CD4-positive, alpha-beta T cell treated with Interleukin-6 at 100 ng/mL for 8 hours (primary cell): ENCODE data around the gene JAM2.
"Not testable (repeated sequence)": the region's sequence is repeated elsewhere in the genome, so short reads cannot be mapped to it uniquely, and the experiment has no call there.

ENCODE experiments used
- DNase-seq: peaks from one replicate; pipeline ENCODE4 v3.0.0-alpha.2; 2020; ENCODE audit warnings: mixed read lengths, low spot score

Gene JAM2

GRCh38 chr21:25646474-25646873 lies 7.4 kb downstream of the JAM2 start:
- DNase-seq: no peak

- no peak for DNase-seq
These were observed 8.6 kb downstream of the JAM2 start for GRCh38 chr21:25647647-25648046.

GRCh38 chr21:25649146-25649545 lies 10.1 kb downstream of the JAM2 start:
- DNase-seq: no peak

- DNase-seq: no peak
These were observed 17.4 kb downstream of the JAM2 start for GRCh38 chr21:25656412-25656811.

GRCh38 chr21:25657140-25657539 lies 18.1 kb downstream of the JAM2 start:
- no peak for DNase-seq

- no peak for DNase-seq
These were observed 19.5 kb downstream of the JAM2 start for GRCh38 chr21:25658427-25659035.

- DNase-seq: no peak
These were observed 21.2 kb downstream of the JAM2 start for GRCh38 chr21:25660233-25660632.

GRCh38 chr21:25664491-25664931 lies 25.5 kb downstream of the JAM2 start:
- DNase-seq: no peak

GRCh38 chr21:25670726-25671125 lies 31.7 kb downstream of the JAM2 start:
- DNase-seq: no peak

- no peak for DNase-seq
These were observed 37.4 kb downstream of the JAM2 start for GRCh38 chr21:25676451-25676850.

GRCh38 chr21:25682382-25682781 lies 43.3 kb downstream of the JAM2 start:
- DNase-seq: no peak

GRCh38 chr21:25687787-25688186 lies 48.7 kb downstream of the JAM2 start:
- DNase-seq: no peak

- DNase-seq: no peak
These were observed 49.5 kb downstream of the JAM2 start for GRCh38 chr21:25688275-25689155.

GRCh38 chr21:25689226-25689625 lies 50.2 kb downstream of the JAM2 start:
- no peak for DNase-seq

GRCh38 chr21:25691976-25692375 lies 52.9 kb downstream of the JAM2 start:
- no peak for DNase-seq

GRCh38 chr21:25695461-25695860 lies 56.4 kb downstream of the JAM2 start:
- not testable (repeated sequence) for DNase-seq

GRCh38 chr21:25700741-25701140 lies 61.7 kb downstream of the JAM2 start:
- DNase-seq: no peak

- DNase-seq: no peak
These were observed 62.5 kb downstream of the JAM2 start for GRCh38 chr21:25701529-25701928.

- peak; percentile 49 for DNase-seq
These were observed 69.5 kb downstream of the JAM2 start for GRCh38 chr21:25708467-25709065.

- DNase-seq: no peak
These were observed 70.7 kb downstream of the JAM2 start for GRCh38 chr21:25709684-25710265.

GRCh38 chr21:25710550-25710949 lies 71.5 kb downstream of the JAM2 start:
- DNase-seq: no peak

GRCh38 chr21:25714066-25714465 lies 75.0 kb downstream of the JAM2 start:
- not testable (repeated sequence) for DNase-seq
